ENCODE measurements around the gene HDHD2. TPM values are rescaled to one million over a fixed set of nuclear protein-coding genes. Genes with fewer than 3 reads are reported as not detected.
"Not testable (repeated sequence)": the region's sequence is repeated elsewhere in the genome, so short reads cannot be mapped to it uniquely, and the experiment has no call there.

The HDHD2 gene, protein sequence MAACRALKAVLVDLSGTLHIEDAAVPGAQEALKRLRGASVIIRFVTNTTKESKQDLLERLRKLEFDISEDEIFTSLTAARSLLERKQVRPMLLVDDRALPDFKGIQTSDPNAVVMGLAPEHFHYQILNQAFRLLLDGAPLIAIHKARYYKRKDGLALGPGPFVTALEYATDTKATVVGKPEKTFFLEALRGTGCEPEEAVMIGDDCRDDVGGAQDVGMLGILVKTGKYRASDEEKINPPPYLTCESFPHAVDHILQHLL
- total RNA-seq = 10 to 100 TPM; 34.3 to 39.9 (median 35.9) TPM
- polyA plus RNA-seq = 23.0 TPM
- long read RNA-seq, donor 1, transcript HDHD2-201 (7 exons, 2,212 nt) = major isoform, 106 of 139 reads
- long read RNA-seq, donor 1, transcript HDHD2-205 (7 exons, 2,224 nt) = minor isoform, 12 of 139 reads
- long read RNA-seq, donor 1, partial matches to known transcripts = 2 of 139 reads
- long read RNA-seq, donor 1, other reads (novel, unspliced or antisense) = 16 of 139 reads
- long read RNA-seq, donor 2, transcript HDHD2-201 (7 exons, 2,212 nt) = major isoform, 36 of 49 reads
- long read RNA-seq, donor 2, transcript HDHD2-205 (7 exons, 2,224 nt) = minor isoform, 9 of 49 reads
- long read RNA-seq, donor 2, partial matches to known transcripts = 1 of 49 reads
- long read RNA-seq, donor 2, other reads (novel, unspliced or antisense) = 3 of 49 reads
- long read RNA-seq, donor 3, transcript HDHD2-205 (7 exons, 2,224 nt) = minor isoform, 38 of 360 reads
- long read RNA-seq, donor 3, transcript HDHD2-201 (7 exons, 2,212 nt) = major isoform, 277 of 360 reads
- long read RNA-seq, donor 3, partial matches to known transcripts = 5 of 360 reads
- long read RNA-seq, donor 3, other reads (novel, unspliced or antisense) = 36 of 360 reads
- long read RNA-seq, donor 4, transcript HDHD2-201 (7 exons, 2,212 nt) = major isoform, 35 of 46 reads
- long read RNA-seq, donor 4, partial matches to known transcripts = 0 of 46 reads
- long read RNA-seq, donor 4, other reads (novel, unspliced or antisense) = 7 of 46 reads

DNA sequence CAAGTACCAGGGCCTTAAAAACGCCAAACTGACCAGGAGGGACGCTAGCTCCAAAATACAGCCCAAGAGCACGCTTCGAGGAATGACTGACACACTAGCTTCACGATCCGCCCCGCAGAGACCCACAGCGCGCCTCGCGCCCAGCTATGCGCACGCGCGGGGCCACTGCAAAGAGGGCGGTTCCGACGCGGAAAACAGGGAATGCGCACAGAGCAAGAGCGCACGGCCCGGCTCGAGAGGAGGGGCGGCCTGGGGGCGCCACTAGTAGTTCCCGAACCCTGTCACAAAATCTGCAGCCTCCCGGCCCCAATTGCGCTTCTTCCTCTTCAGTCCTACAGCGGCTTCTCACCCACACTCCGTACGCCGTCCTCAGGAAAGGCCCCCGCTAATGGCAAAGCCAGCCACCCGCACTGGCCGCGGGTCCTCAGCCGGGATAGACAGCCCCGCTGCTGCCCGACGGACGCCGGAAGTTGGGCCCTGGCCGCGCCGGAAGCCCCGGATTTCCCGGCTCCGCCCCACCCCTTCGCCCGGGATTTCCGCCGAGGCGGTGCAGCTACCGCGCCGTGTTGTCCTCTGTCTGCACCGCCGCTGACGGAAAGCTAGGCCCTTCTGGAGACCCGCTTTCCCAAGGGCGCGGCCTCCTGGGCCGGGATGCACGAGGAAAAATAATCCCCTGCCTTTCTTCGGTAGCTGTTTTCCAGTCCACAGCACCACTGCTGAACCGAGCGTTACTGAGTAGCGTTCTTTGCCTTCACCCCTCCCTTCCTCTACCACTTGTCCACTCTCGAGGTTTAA lies at the start of gene HDHD2:
TSS of gene HDHD2 (minus strand) at position 472 of the 795 bp plus-strand sequence. CDS start 14,061 bp downstream, outside the sequence.
- Histone ChIP-seq H3K9me3 (ENCODE audit: control insufficient read depth, low read length) (no peaks in the 10 kb centered on the region), H3K4me3 (ENCODE audit: low read length) (peak within 1 kb of the TSS; percentile 72), H3K27ac (ENCODE audit: low read length) (peak within 1 kb of the TSS; percentile 80), H3K27me3 (ENCODE audit: control insufficient read depth, insufficient read depth) (no peaks in the 10 kb centered on the region), H3K4me1 (ENCODE audit: control insufficient read depth, insufficient read depth, low read length) (peaks cover 2% of the 10 kb centered on the region)
- intact Hi-C loops (cut with DNase I) = no loop called here
- WGBS = under 1% methylated on average over 70 of the region's 70 CpGs
- ATAC-seq = peak; percentile 98
- DNase-seq = peak; percentile 87 to 95 (median 94)

DNA sequence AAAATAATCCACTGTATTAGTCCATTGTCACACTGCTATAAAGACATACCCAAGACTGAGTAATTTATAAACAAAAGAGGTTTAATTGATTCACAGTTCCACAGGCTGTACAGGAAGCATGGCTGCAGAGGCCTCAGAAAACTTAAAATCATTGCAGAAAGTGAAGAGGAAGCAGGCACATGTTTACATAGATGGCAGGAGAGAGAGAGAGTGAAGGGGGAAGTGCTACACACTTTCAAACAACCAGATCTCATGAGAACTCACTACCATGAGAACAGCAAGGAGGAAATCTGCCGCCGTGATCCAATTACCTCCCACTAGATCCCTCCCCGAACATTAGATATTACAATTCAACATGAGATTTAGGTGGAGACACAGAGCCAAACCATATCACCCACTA lies 45.7 kb upstream of the HDHD2 start:
- H3K4me1 ChIP-seq (ENCODE audit: control insufficient read depth, insufficient read depth, low read length); H3K27me3 ChIP-seq (ENCODE audit: control insufficient read depth, insufficient read depth); intact Hi-C loops (cut with DNase I); DNase-seq; H3K27ac ChIP-seq (ENCODE audit: low read length); H3K4me3 ChIP-seq (ENCODE audit: low read length); H3K9me3 ChIP-seq (ENCODE audit: control insufficient read depth, low read length); ATAC-seq: not testable (repeated sequence)
- 72% methylated on average over 3 of the region's 3 CpGs for WGBS

DNA sequence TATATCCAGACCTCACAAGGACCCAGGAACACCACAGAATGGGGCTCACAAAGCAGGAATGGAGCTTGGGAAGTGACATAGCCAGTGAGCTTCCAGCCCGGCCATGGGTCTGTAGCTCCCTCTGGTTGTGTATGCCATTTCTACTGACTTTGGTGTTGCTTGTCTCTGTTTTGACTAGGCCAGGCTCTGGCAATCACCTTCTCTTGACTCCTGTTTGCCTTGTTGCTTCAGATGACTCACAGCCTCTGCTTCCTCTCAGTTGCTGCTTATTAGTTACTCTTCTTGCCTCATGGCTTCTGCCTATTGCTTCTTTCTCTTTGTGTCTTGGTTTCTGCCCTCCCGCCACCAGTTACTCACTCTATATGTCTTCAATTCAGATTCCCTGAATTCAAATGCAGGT lies 41.7 kb upstream of the HDHD2 start:
- no peak overlapping the region for H3K27ac ChIP-seq (ENCODE audit: low read length)
- no peaks in the 10 kb centered on the region for H3K4me1 ChIP-seq (ENCODE audit: control insufficient read depth, insufficient read depth, low read length)
- 91% methylated on average over 2 of the region's 2 CpGs for WGBS
- ATAC-seq (no peak), DNase-seq (no peak)
- no peaks in the 10 kb centered on the region for H3K9me3 ChIP-seq (ENCODE audit: control insufficient read depth, low read length)
- H3K27me3 ChIP-seq (ENCODE audit: control insufficient read depth, insufficient read depth) = no peaks in the 10 kb centered on the region
- intact Hi-C loops (cut with DNase I) = no loop called here
- H3K4me3 ChIP-seq (ENCODE audit: low read length) = no peak overlapping the region

DNA sequence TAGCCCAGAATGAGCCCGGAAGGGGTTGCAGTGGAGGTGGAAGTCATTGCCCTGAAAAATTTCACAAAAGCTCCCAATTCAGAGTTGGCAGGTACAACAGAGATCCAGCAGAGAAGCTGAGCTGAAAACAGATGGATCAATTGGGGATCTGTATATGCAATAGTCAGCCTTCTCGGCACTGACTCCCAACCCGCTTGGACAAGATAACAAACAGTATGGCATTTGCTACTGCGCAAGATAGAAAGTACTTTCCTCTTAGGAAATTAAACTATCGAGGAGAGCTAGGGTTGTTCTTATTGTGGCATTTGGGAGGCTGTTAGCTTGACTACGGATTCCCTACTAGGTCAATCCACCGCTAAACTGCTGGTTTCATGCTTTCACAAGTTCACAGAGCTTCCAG lies 37.4 kb upstream of the HDHD2 start:
- DNase-seq (no peak), ATAC-seq (no peak)
- intact Hi-C loops (cut with DNase I) = no loop called here
- WGBS = 83% methylated on average over 7 of the region's 7 CpGs
- Histone ChIP-seq H3K9me3 (ENCODE audit: control insufficient read depth, low read length) (no peaks in the 10 kb centered on the region), H3K27me3 (ENCODE audit: control insufficient read depth, insufficient read depth) (no peaks in the 10 kb centered on the region), H3K4me3 (ENCODE audit: low read length) (no peak overlapping the region), H3K4me1 (ENCODE audit: control insufficient read depth, insufficient read depth, low read length) (no peaks in the 10 kb centered on the region), H3K27ac (ENCODE audit: low read length) (no peak overlapping the region)

DNA sequence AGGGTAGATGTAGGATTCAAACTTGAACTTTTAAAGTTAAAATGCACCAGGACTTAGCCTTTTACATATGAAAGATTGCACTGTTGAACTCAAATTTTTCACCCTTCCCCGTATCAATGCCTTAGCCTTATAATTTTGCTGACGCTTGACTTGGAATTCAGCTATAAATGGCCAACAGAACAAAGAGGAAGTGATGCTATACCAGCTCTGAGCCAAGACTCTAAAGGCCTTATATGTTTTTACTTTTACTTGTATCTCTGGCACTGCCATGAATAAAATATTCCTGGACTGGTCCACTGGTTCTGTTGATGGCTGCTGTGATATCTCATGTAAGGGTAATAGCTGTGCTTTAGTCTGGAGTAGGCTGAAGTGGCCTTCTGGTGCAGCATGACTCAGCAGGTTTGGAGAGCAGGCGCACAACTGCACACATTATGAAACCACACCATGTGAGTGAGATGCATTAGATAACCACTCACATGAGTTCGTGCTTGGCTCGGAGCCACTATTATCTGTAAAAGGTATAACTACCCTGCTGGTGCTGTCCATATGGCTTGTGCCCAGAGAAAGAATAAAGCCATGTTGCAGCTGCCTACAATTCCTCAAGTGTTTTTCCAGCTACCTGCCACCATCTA lies 34.2 kb upstream of the HDHD2 start:
- Histone ChIP-seq H3K4me3 (ENCODE audit: low read length) (no peak overlapping the region), H3K27me3 (ENCODE audit: control insufficient read depth, insufficient read depth) (no peaks in the 10 kb centered on the region), H3K9me3 (ENCODE audit: control insufficient read depth, low read length) (no peaks in the 10 kb centered on the region), H3K4me1 (ENCODE audit: control insufficient read depth, insufficient read depth, low read length) (no peaks in the 10 kb centered on the region), H3K27ac (ENCODE audit: low read length) (no peak overlapping the region)
- 81% methylated on average over 5 of the region's 5 CpGs for WGBS
- ATAC-seq (no peak), DNase-seq (no peak)
- intact Hi-C loops (cut with DNase I) = no loop called here

DNA sequence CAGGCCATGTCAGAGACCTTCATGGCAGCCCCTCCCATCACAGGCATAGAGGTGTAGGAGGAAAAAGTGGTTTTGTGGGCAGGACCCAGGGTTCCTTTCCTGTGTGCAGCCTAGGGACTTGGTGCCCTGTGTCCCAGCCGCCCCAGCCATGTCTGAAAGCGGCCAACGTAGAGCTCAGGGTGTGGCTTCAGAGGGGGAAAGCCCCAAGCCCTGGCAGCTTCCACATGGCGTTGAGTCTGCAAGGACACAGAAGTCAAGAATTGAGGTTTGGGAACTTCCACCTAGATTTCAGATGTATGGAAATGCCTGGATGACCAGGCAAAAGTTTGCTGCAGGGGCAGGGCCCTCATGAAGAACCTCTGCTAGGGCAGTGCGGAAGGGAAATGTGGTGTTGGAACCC lies 31.9 kb upstream of the HDHD2 start:
- H3K27me3 ChIP-seq (ENCODE audit: control insufficient read depth, insufficient read depth); H3K4me3 ChIP-seq (ENCODE audit: low read length); ATAC-seq; H3K4me1 ChIP-seq (ENCODE audit: control insufficient read depth, insufficient read depth, low read length); intact Hi-C loops (cut with DNase I); H3K9me3 ChIP-seq (ENCODE audit: control insufficient read depth, low read length); DNase-seq; H3K27ac ChIP-seq (ENCODE audit: low read length): not testable (repeated sequence)
- 84% methylated on average over 5 of the region's 5 CpGs for WGBS

DNA sequence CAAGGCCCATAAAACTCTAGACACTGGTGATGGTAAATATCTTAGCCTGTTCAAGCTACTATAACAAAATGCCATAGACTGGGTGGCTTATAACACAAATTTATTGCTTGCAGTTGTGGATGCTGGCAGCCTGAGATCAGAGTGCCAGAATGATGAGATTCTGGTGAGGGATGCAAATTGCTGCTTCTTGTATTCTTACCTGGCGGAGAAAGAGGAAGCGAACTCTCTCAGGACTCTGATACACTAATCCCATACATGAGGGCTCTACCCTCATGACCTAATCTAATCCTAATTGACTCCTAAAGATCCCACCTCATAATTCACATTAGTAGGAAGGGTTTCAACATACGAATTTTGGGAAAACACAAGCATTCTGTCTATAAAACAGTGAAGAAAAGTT lies 30.5 kb upstream of the HDHD2 start:
- Histone ChIP-seq H3K27me3 (ENCODE audit: control insufficient read depth, insufficient read depth) (no peaks in the 10 kb centered on the region), H3K9me3 (ENCODE audit: control insufficient read depth, low read length) (no peaks in the 10 kb centered on the region), H3K4me3 (ENCODE audit: low read length) (no peak overlapping the region), H3K27ac (ENCODE audit: low read length) (no peak overlapping the region), H3K4me1 (ENCODE audit: control insufficient read depth, insufficient read depth, low read length) (no peaks in the 10 kb centered on the region)
- WGBS = 77% methylated on average over 3 of the region's 3 CpGs
- intact Hi-C loops (cut with DNase I) = no loop called here
- ATAC-seq (no peak), DNase-seq (no peak)

DNA sequence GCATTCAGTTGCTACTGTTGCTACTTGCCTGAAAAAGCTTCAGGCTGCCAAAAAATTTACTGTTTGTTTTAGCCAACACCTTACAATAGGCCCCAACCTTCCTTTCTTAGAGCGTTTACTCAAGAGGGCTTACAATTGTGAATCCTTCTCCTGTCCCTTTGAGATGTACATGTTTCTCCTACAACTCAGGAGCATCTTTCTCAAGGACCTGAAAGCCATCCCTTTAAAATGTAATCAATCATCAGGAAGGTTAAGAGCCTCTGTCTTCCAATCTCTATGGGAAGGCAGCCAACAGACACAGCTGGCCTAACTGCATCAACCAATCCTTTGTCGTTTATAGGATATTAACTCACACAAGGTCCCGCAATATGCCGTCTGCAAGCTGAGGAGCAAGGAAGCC lies 29.2 kb upstream of the HDHD2 start:
- H3K27ac ChIP-seq (ENCODE audit: low read length) = no peak overlapping the region
- DNase-seq = no peak
- H3K9me3 ChIP-seq (ENCODE audit: control insufficient read depth, low read length) = no peaks in the 10 kb centered on the region
- H3K4me3 ChIP-seq (ENCODE audit: low read length) = no peak overlapping the region
- intact Hi-C loops (cut with DNase I) = no loop called here
- peaks cover 2% of the 10 kb centered on the region for H3K4me1 ChIP-seq (ENCODE audit: control insufficient read depth, insufficient read depth, low read length)
- no peak for ATAC-seq
- H3K27me3 ChIP-seq (ENCODE audit: control insufficient read depth, insufficient read depth) = no peaks in the 10 kb centered on the region
- WGBS = 45% methylated on average over 4 of the region's 4 CpGs

DNA sequence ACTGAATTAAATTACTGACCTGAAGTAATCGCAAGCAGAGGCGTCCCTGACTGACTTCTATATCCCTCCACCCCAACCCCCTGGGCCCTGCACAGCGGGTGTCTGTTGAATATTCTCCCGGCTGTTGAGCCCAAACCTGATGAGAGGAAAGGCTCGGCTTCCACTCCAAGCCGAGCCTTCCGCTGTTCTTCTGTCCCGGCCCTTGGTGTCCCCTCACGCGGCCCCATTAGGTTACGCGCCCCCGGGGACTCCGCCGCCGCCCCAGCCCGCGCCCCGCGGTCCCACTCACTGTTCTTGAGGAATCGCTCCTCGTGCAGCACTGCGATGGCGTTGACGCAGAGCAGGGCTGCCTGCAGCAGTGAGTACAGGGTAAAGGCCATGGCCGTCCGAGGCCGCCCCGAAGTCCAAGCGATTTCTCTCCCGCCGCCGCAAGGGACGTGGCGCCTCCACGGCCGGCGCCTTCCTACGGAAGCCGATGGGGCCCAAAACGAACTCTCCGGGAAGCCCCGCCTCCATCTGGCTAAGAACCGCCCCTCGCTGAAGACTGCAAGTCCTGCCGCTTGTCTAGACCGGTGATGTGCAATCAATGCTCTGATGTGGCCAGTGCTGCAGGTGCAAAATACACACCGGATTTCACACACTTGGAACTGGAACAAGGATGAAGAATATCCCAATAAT lies 25.7 kb upstream of the HDHD2 start, which contains the start of gene IER3IP1:
TSS of gene IER3IP1 (minus strand) at position 467 of the 678 bp plus-strand sequence. CDS start at position 380, 87 bp downstream.
- intact Hi-C loops (cut with DNase I) = no loop called here
- peak within 1 kb of the TSS; percentile 87 for H3K27ac ChIP-seq (ENCODE audit: low read length)
- H3K4me1 ChIP-seq (ENCODE audit: control insufficient read depth, insufficient read depth, low read length) = peaks cover 8% of the 10 kb centered on the region
- H3K4me3 ChIP-seq (ENCODE audit: low read length) = peak within 1 kb of the TSS; percentile 96
- DNase-seq (peak; percentile 93 to 96 (median 96)), ATAC-seq (peak; percentile 98)
- no peaks in the 10 kb centered on the region for H3K9me3 ChIP-seq (ENCODE audit: control insufficient read depth, low read length)
- WGBS = under 1% methylated on average over 48 of the region's 48 CpGs
- H3K27me3 ChIP-seq (ENCODE audit: control insufficient read depth, insufficient read depth) = no peaks in the 10 kb centered on the region

All from right cardiac atrium (tissue), 5 donors.